Neural crest cell (in vitro differentiated cells): ENCODE measurements around the gene BSND. TPM values are rescaled to one million over a fixed set of nuclear protein-coding genes. Genes with fewer than 3 reads are reported as not detected.

Experiments
- DNase-seq: peaks from one replicate; pipeline ENCODE4 v3.0.0; 2021; ENCODE audit warnings: low read depth, mixed read lengths, low spot score
- H3K27ac Mint-ChIP-seq: one replicate; pipeline ENCODE4 v1.8.0; 2021; ENCODE audit warnings: mild to moderate bottlenecking, mixed read lengths; ENCODE audit not compliant: unreplicated experiment
- H3K27me3 Mint-ChIP-seq: 2 replicates; pipeline ENCODE4 v1.8.0; 2021; ENCODE audit warnings: low read depth, mild to moderate bottlenecking, mixed read lengths
- H3K36me3 Mint-ChIP-seq: 2 replicates; pipeline ENCODE4 v1.8.0; 2021; ENCODE audit warnings: low read depth, mild to moderate bottlenecking, mixed read lengths
- H3K4me1 Mint-ChIP-seq: 2 replicates; pipeline ENCODE4 v1.8.0; 2021; ENCODE audit warnings: mixed read lengths
- H3K4me3 Mint-ChIP-seq: one replicate; pipeline ENCODE4 v1.8.0; 2021; ENCODE audit warnings: mild to moderate bottlenecking, mixed read lengths
- H3K9me3 Mint-ChIP-seq: 2 replicates; pipeline ENCODE4 v1.8.0; 2021; ENCODE audit warnings: mixed read lengths
- total RNA-seq: library from RNA; stranded (reverse); gene quantifications from 2 replicates; pipeline ENCODE4 v1.2.1, GENCODE V29; 2021
- TF ChIP-seq, protein P1 (sequence below): fragments of 200-600 bp; sonication (generic); conservative IDR thresholded peaks from 2 replicates; pipeline ENCODE4 v1.5.0; 2021; ENCODE audit warnings: antibody characterized with exemption, mild to moderate bottlenecking

BSND gene
- total RNA-seq, 1 donor from 2014 or later = not detected

DNA sequence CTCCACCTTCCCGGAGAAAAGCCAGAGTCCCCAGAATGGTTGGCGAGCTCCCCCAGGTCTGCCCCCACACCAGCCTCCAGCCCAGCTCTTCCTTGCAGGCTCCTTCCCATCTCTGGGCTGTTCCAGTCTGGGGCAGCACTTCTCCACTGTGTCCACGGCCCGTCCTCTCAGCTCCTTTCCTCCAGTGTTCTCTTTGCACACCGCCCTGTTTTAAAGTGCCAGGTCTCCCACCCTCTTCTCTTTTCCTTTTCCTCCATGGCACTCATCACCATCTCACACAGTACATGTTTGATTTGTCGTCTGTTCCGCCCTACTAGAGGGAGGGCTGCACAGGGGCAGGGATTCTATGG, 34.5 kb downstream of the BSND start:
- no peaks in the 10 kb centered on the region for H3K36me3 Mint-ChIP-seq
- H3K27me3 Mint-ChIP-seq = peaks cover 39% of the 10 kb centered on the region
- TF ChIP-seq, protein P1, sequence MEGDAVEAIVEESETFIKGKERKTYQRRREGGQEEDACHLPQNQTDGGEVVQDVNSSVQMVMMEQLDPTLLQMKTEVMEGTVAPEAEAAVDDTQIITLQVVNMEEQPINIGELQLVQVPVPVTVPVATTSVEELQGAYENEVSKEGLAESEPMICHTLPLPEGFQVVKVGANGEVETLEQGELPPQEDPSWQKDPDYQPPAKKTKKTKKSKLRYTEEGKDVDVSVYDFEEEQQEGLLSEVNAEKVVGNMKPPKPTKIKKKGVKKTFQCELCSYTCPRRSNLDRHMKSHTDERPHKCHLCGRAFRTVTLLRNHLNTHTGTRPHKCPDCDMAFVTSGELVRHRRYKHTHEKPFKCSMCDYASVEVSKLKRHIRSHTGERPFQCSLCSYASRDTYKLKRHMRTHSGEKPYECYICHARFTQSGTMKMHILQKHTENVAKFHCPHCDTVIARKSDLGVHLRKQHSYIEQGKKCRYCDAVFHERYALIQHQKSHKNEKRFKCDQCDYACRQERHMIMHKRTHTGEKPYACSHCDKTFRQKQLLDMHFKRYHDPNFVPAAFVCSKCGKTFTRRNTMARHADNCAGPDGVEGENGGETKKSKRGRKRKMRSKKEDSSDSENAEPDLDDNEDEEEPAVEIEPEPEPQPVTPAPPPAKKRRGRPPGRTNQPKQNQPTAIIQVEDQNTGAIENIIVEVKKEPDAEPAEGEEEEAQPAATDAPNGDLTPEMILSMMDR = no peak
- no peak for DNase-seq
- no peak overlapping the region for H3K4me3 Mint-ChIP-seq
- no peaks in the 10 kb centered on the region for H3K4me1 Mint-ChIP-seq
- no peak overlapping the region for H3K27ac Mint-ChIP-seq
- no peaks in the 10 kb centered on the region for H3K9me3 Mint-ChIP-seq

DNA sequence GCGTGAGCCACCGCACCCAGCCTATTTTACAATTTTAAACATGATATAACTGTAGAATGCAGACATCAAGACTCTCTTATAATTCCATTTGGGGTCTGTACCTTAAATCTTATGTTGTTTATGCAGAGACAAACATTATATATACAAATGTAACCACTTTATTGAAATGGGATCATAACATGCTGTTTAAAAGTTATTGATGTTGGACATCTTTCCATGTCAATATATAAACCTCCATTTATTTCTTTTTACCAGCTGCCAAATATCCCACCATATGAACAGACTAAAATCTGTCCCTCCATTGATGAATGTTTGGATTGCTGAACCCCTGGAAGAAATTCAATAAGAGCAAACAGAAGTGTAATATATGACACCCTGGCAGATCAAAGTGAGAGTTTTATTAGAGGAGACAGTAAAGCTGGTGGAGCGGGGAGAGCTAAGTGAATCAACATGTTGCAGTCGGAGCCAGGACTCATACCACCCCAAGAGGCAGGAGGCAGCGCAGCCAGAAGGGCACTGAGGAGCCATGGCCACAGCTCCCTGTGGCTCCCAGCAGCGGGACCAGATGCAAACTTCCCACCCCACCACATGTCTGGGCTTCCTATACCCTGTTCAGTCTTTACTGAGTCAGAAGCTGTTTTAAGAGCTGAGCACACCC, 35.9 kb downstream of the BSND start:
- peaks cover 12% of the 10 kb centered on the region for H3K4me1 Mint-ChIP-seq
- H3K27me3 Mint-ChIP-seq = peaks cover 51% of the 10 kb centered on the region
- H3K36me3 Mint-ChIP-seq = no peaks in the 10 kb centered on the region
- TF ChIP-seq, protein P1 = no peak
- H3K9me3 Mint-ChIP-seq = no peaks in the 10 kb centered on the region
- no peak overlapping the region for H3K27ac Mint-ChIP-seq
- no peak for DNase-seq
- H3K4me3 Mint-ChIP-seq = no peak overlapping the region

DNA sequence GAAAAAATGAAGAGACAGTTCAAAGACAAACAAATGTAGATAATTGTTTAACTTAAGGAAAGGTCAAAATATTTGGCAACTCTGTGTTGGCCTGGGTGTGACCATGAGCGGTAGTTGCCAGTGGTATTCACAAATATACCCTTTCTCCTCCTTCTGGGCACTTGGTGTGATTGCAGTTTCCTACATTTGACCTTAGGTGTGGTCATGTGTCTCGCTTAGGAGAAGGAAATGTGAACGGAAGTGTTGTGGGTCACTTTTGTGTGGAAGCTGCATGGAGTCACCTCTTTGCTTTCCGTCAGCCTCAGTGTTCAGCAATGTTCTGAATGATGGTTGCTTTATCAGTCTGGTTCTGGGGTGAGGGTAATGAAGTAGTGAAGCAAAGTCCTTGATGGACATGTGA, 37.2 kb downstream of the BSND start:
- no peaks in the 10 kb centered on the region for H3K36me3 Mint-ChIP-seq
- H3K4me3 Mint-ChIP-seq = no peak overlapping the region
- no peak for DNase-seq
- no peaks in the 10 kb centered on the region for H3K9me3 Mint-ChIP-seq
- no peak overlapping the region for H3K27ac Mint-ChIP-seq
- peaks cover 59% of the 10 kb centered on the region for H3K27me3 Mint-ChIP-seq
- peaks cover 22% of the 10 kb centered on the region for H3K4me1 Mint-ChIP-seq
- TF ChIP-seq, protein P1 = peak; percentile 24

DNA sequence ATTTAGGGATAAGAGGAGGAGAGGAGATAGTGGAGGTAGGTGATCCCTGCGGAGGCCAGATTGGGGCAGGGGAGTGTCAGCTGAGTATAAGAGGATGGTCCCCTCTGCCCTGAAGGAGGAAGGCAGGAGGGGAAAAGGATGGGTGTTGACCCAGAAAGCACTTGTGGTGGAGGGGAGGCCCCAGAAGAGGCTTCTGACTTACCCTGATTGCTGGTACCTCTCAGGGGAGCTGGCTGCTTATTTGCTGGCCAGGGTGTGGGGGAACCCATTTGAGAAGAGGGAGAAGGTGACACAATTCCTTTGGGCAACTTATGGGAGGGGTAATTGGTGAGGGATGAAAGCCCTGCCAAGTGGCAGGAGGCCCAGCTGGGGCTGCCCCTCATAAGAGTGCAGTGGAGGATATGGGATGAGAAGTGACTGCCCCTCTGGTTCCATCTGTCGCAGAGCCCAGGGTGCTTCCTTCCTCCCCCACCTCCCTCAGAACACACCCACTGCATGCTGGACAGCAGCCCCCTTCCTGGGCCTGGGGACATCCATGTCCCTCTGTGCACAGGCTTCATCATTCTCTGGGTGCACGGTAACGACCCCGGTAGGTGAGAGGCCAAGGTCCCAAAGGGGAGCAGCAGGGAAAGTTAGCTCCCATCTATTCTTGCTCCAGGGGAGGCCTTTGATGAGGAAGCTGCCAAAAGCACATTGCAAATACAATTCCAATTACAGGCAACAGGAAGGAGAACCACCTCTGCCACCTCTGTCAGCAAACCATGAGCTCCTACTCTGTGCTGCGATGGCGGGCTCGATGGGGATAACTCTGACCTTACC, 39.2 kb downstream of the BSND start:
- peaks cover 66% of the 10 kb centered on the region for H3K27me3 Mint-ChIP-seq

DNA sequence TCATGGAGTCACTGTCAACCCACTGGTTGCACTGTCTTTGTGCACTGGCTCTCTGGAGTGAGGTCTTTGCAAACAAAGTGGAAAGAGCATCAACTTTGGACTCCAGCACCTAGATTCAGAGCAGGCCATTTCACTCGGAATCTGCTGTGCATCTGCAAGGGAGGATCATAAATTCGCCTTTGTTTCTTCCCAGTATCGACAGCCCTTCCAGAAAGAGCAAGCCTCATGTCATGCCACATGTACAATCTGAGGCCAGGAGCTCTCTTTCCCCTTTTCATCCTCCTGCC, 39.8 kb downstream of the BSND start:
- Mint-ChIP-seq H3K27ac (no peak overlapping the region), H3K36me3 (peaks cover under 1% of the 10 kb centered on the region), H3K27me3 (peaks cover 64% of the 10 kb centered on the region), H3K9me3 (no peaks in the 10 kb centered on the region), H3K4me1 (peaks cover 41% of the 10 kb centered on the region), H3K4me3 (no peak overlapping the region)
- TF ChIP-seq, protein P1 = no peak
- DNase-seq = no peak

More for the DNA sequence above, 39.2 kb downstream of the BSND start:
- Mint-ChIP-seq H3K27ac (peak overlapping the region; percentile 47), H3K36me3 (no peaks in the 10 kb centered on the region), H3K9me3 (no peaks in the 10 kb centered on the region), H3K4me1 (peaks cover 40% of the 10 kb centered on the region), H3K4me3 (peak overlapping the region; percentile 28)
- TF ChIP-seq, protein P1 = no peak
- no peak for DNase-seq
